ENCODE results near the gene MSRB3.
"Not testable (repeated sequence)": the region's sequence is repeated elsewhere in the genome, so short reads cannot be mapped to it uniquely, and the experiment has no call there.

DNA sequence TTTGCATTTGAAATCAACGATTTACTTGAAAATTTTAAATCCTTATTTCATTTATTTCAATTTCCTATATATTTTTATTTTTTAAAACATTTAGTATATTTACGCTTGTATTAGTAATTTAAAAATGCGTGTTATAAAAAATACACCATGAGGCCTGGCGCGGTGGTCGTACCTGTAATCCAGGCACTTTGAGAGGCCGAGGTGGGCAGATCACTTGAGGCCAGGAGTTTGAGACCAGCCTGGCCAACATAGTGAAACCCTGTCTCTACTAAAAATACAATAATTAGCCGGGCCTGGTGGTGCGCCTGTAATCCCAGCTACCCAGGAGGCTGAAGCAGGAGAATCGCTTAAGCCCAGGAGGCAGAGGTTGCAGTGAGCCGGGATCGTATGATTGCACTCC is 36.8 kb downstream of the MSRB3 start:
- not testable (repeated sequence) for TF ChIP-seq POLR2A (IDR thresholded peaks at IDR 0.05)
- TF ChIP-seq, protein P1, sequence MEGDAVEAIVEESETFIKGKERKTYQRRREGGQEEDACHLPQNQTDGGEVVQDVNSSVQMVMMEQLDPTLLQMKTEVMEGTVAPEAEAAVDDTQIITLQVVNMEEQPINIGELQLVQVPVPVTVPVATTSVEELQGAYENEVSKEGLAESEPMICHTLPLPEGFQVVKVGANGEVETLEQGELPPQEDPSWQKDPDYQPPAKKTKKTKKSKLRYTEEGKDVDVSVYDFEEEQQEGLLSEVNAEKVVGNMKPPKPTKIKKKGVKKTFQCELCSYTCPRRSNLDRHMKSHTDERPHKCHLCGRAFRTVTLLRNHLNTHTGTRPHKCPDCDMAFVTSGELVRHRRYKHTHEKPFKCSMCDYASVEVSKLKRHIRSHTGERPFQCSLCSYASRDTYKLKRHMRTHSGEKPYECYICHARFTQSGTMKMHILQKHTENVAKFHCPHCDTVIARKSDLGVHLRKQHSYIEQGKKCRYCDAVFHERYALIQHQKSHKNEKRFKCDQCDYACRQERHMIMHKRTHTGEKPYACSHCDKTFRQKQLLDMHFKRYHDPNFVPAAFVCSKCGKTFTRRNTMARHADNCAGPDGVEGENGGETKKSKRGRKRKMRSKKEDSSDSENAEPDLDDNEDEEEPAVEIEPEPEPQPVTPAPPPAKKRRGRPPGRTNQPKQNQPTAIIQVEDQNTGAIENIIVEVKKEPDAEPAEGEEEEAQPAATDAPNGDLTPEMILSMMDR (IDR thresholded peaks at IDR 0.05): not testable (repeated sequence)
